Upper lobe of left lung (tissue), 4 donors: Measurements from ENCODE around the gene SERINC3.

Source experiments
- EP300 ChIP-seq, 4 donors: sonication (generic); formaldehyde crosslinking; IDR thresholded peaks; one replicate each; pipeline ENCODE4 v1.5.1; 2017; ENCODE audit warnings: antibody characterized with exemption in 4 of 4, control low read depth in 2 of 4
- POLR2A ChIP-seq, 4 donors: fragments of 450-650 bp; IDR thresholded peaks; one replicate each; pipeline ENCODE4 v1.5.1; 2016 to 2017; ENCODE audit warnings: antibody characterized with exemption in 4 of 4, mild to moderate bottlenecking in 2 of 4
- POLR2AphosphoS5 ChIP-seq, 2 donors: sonication (generic); formaldehyde crosslinking; IDR thresholded peaks; one replicate each; pipeline ENCODE4 v1.5.1; 2017; ENCODE audit warnings: antibody characterized with exemption in 2 of 2
- TF ChIP-seq, protein P1 (sequence below), 6 experiments: fragments of 450-650 bp in 4 of 6; fragments of 200-600 bp in 2 of 6; sonication (generic) in 2 of 6; IDR thresholded peaks; one replicate each; pipeline ENCODE4 v1.5.1; 2016 to 2019; ENCODE audit warnings: antibody characterized with exemption in 6 of 6

DNA sequence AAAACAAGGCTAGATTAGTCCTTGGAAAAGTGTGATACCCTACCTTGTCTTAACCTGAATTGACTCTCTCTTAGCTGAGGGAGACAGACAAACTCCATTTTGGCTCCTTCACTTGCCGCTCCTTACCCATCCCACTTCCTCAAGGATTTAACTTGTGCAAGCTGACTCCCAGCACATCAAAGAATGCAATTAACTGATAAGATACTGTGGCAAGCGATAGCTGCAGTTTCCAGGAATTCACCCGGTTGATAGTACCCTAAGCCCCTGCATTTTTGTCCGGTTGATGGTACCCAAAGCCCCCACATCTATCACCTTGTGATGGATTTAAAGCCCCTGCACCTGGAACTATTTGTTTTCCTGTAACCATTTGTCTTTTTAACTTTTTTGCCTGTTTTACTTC is 1.9 kb upstream of the SERINC3 start:
- TF ChIP-seq POLR2A (IDR thresholded peaks at IDR 0.05) (no peak), POLR2AphosphoS5 (IDR thresholded peaks at IDR 0.05) (no peak), EP300 (IDR thresholded peaks at IDR 0.05) (no peak)
- TF ChIP-seq, protein P1, sequence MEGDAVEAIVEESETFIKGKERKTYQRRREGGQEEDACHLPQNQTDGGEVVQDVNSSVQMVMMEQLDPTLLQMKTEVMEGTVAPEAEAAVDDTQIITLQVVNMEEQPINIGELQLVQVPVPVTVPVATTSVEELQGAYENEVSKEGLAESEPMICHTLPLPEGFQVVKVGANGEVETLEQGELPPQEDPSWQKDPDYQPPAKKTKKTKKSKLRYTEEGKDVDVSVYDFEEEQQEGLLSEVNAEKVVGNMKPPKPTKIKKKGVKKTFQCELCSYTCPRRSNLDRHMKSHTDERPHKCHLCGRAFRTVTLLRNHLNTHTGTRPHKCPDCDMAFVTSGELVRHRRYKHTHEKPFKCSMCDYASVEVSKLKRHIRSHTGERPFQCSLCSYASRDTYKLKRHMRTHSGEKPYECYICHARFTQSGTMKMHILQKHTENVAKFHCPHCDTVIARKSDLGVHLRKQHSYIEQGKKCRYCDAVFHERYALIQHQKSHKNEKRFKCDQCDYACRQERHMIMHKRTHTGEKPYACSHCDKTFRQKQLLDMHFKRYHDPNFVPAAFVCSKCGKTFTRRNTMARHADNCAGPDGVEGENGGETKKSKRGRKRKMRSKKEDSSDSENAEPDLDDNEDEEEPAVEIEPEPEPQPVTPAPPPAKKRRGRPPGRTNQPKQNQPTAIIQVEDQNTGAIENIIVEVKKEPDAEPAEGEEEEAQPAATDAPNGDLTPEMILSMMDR (IDR thresholded peaks at IDR 0.05), result no peak
